PFSK-1 (cell line): Measurements from ENCODE around the gene SHFL. TPM values are rescaled to one million over a fixed set of nuclear protein-coding genes. Genes with fewer than 3 reads are reported as not detected.

Experiments
- FOXP2 ChIP-seq: optimal IDR thresholded peaks from 2 replicates; pipeline ENCODE3; 2011; ENCODE audit warnings: borderline replicate concordance, control low read depth, inconsistent platforms; ENCODE audit not compliant: insufficient read depth; ENCODE audit errors: extremely low read length, extremely low read depth
- POLR2AphosphoS5 ChIP-seq: IDR thresholded peaks from 2 replicates; pipeline ENCODE4 v1.6.1; 2012; ENCODE audit warnings: low read depth, mild to moderate bottlenecking, control low read depth, low read length, moderate library complexity
- SIN3A ChIP-seq: IDR thresholded peaks from 2 replicates; pipeline ENCODE4 v1.6.1; 2012; ENCODE audit warnings: mild to moderate bottlenecking, low read length, moderate library complexity, borderline replicate concordance; ENCODE audit not compliant: insufficient read depth
- TAF1 ChIP-seq: IDR thresholded peaks from 2 replicates; pipeline ENCODE4 v1.6.1; 2012; ENCODE audit warnings: low read length, control low read depth, borderline replicate concordance; ENCODE audit not compliant: insufficient read depth
- polyA plus RNA-seq: library from polyadenylated mRNA; unstranded; fragments of >200 nt; gene quantifications from one replicate; pipeline ENCODE4 v1.2.1, GENCODE V29; 2012; ENCODE audit warnings: low read depth, missing spikeins; ENCODE audit not compliant: insufficient read length
- TF ChIP-seq, protein P1 (sequence below), 2 experiments: IDR thresholded peaks; 2 replicates each; pipeline versions ENCODE4 v1.6.1 to v1.8.0; 2011 to 2012; ENCODE audit warnings: low read depth in 2 of 2, low read length in 2 of 2, control low read depth in 1 of 2, inconsistent platforms in 1 of 2, mild to moderate bottlenecking in 1 of 2, moderate library complexity in 1 of 2; ENCODE audit not compliant: insufficient read depth in 1 of 2

The SHFL gene
- 19.5 TPM for polyA plus RNA-seq

- TF ChIP-seq FOXP2 (peak; percentile 46), TAF1 (no peak)
Observed at GRCh38 chr19:10085641-10086590, at the start of gene SHFL. Gene SHFL, plus strand, starts transcription at chr19:10086317. Its CDS starts 111 bp downstream, at chr19:10086428.

- TF ChIP-seq POLR2AphosphoS5 (no peak), TAF1 (no peak), SIN3A (no peak)
- TF ChIP-seq, protein P1, sequence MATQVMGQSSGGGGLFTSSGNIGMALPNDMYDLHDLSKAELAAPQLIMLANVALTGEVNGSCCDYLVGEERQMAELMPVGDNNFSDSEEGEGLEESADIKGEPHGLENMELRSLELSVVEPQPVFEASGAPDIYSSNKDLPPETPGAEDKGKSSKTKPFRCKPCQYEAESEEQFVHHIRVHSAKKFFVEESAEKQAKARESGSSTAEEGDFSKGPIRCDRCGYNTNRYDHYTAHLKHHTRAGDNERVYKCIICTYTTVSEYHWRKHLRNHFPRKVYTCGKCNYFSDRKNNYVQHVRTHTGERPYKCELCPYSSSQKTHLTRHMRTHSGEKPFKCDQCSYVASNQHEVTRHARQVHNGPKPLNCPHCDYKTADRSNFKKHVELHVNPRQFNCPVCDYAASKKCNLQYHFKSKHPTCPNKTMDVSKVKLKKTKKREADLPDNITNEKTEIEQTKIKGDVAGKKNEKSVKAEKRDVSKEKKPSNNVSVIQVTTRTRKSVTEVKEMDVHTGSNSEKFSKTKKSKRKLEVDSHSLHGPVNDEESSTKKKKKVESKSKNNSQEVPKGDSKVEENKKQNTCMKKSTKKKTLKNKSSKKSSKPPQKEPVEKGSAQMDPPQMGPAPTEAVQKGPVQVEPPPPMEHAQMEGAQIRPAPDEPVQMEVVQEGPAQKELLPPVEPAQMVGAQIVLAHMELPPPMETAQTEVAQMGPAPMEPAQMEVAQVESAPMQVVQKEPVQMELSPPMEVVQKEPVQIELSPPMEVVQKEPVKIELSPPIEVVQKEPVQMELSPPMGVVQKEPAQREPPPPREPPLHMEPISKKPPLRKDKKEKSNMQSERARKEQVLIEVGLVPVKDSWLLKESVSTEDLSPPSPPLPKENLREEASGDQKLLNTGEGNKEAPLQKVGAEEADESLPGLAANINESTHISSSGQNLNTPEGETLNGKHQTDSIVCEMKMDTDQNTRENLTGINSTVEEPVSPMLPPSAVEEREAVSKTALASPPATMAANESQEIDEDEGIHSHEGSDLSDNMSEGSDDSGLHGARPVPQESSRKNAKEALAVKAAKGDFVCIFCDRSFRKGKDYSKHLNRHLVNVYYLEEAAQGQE (IDR thresholded peaks at IDR 0.05; ENCODE audit: insufficient read depth in 1 of 2, low read depth in 2 of 2, low read length in 2 of 2) = no peak
Observed at GRCh38 chr19:10036601-10037071, 49.5 kb upstream of the SHFL start.

DNA sequence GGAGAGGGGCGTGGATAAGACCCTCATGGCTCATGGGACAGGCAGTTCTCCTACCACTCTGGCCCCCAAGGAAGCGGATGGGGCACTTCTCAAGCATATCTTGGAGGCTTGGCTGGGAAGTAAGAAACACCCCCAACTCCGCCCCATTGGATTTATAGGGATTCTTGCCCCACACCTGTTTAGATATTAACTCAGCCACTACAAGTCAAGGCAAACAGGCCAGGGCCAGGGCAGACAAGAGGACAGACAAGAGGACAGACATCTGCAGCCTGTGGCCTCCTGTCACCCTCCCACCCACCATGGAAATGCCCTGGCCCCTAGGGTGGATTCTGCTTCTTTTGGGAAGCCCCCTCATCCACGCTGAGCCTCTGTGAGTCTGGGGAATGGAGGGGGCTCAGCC, 48.8 kb upstream of the SHFL start:
- TF ChIP-seq TAF1 = no peak
- no peak for TF ChIP-seq SIN3A
- no peak for TF ChIP-seq POLR2AphosphoS5
- TF ChIP-seq, protein P1 (IDR thresholded peaks at IDR 0.05; ENCODE audit: insufficient read depth in 1 of 2, low read depth in 2 of 2, low read length in 2 of 2) = no peak
- TF ChIP-seq FOXP2 = no peak

GRCh38 chr19:10037809-10038208, 48.3 kb upstream of the SHFL start:
- TF ChIP-seq TAF1 (no peak), SIN3A (no peak), FOXP2 (no peak), POLR2AphosphoS5 (no peak)
- TF ChIP-seq, protein P1 (IDR thresholded peaks at IDR 0.05; ENCODE audit: insufficient read depth in 1 of 2, low read depth in 2 of 2, low read length in 2 of 2) = no peak

- TF ChIP-seq, protein P1 (IDR thresholded peaks at IDR 0.05; ENCODE audit: insufficient read depth in 1 of 2, low read depth in 2 of 2, low read length in 2 of 2) = no peak
- TF ChIP-seq FOXP2 (no peak), SIN3A (no peak), TAF1 (no peak), POLR2AphosphoS5 (no peak)
Observed at GRCh38 chr19:10043286-10043927, 42.7 kb upstream of the SHFL start.
